ENCODE results near the gene SNAPC1. TPM values are rescaled to one million over a fixed set of nuclear protein-coding genes. Genes with fewer than 3 reads are reported as not detected.

The SNAPC1 gene
- total RNA-seq, 4 donors from 2014 or later, result 1.7 to 9.9 (median 3.0) TPM

DNA sequence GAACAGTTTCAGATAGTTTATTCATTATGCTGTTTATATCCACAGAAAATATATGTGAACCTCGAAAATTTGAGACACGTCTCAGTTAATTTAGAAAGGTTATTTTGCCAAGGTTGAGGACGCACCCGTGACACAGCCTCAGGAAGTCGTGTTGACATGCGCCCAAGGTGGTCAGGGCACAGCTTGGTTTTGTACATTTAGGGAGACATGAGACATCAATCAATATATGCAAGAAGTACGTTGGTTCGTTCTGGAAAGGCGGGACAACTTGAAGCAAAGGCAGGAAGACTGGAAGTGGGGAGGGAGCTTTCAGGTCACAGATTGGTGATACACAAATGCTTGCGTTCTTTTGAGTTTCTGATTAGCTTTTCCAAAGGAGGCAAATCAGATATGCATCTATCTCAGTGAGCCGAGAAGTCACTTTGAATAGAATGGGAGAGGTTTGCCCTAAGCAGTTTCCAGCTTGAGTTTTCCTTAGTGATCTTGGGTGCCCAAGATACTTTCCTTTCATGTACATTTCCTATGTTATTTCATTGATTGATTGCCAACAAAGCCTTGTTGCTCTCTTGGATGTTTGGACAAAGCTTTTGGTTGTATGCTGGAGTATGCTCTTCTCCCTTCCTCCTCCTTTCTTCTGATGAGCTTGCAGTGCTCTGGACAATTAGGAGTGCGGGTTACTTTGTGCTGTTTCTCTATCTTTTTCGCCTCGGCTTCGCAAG, 3.2 kb downstream of the SNAPC1 start:
- H3K27me3 ChIP-seq, result no peaks in the 10 kb centered on the region
- no peak overlapping the region for H3K27ac ChIP-seq
- H3K4me3 ChIP-seq, result no peak overlapping the region
- no peak for TF ChIP-seq POLR2A (IDR thresholded peaks at IDR 0.05)
- TF ChIP-seq, protein P1, sequence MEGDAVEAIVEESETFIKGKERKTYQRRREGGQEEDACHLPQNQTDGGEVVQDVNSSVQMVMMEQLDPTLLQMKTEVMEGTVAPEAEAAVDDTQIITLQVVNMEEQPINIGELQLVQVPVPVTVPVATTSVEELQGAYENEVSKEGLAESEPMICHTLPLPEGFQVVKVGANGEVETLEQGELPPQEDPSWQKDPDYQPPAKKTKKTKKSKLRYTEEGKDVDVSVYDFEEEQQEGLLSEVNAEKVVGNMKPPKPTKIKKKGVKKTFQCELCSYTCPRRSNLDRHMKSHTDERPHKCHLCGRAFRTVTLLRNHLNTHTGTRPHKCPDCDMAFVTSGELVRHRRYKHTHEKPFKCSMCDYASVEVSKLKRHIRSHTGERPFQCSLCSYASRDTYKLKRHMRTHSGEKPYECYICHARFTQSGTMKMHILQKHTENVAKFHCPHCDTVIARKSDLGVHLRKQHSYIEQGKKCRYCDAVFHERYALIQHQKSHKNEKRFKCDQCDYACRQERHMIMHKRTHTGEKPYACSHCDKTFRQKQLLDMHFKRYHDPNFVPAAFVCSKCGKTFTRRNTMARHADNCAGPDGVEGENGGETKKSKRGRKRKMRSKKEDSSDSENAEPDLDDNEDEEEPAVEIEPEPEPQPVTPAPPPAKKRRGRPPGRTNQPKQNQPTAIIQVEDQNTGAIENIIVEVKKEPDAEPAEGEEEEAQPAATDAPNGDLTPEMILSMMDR (IDR thresholded peaks at IDR 0.05), result no peak
- H3K4me1 ChIP-seq, result peaks cover 0 to 24% (median 0%) of the 10 kb centered on the region in 4 donors
- no peak for DNase-seq
- H3K9me3 ChIP-seq, result no peaks in the 10 kb centered on the region
- peaks cover 0 to 25% (median 0%) of the 10 kb centered on the region in 3 donors for H3K36me3 ChIP-seq

GRCh38 chr14:61766151-61766550, 3.9 kb downstream of the SNAPC1 start:
- H3K9me3 ChIP-seq, result no peaks in the 10 kb centered on the region
- H3K36me3 ChIP-seq, result peaks cover 0 to 33% (median 0%) of the 10 kb centered on the region in 3 donors
- peaks cover 0 to 24% (median 0%) of the 10 kb centered on the region in 4 donors for H3K4me1 ChIP-seq
- no peak overlapping the region for H3K4me3 ChIP-seq
- no peak for DNase-seq
- H3K27me3 ChIP-seq, result no peaks in the 10 kb centered on the region
- H3K27ac ChIP-seq, result no peak overlapping the region
- TF ChIP-seq, protein P1 (IDR thresholded peaks at IDR 0.05), result no peak

DNA sequence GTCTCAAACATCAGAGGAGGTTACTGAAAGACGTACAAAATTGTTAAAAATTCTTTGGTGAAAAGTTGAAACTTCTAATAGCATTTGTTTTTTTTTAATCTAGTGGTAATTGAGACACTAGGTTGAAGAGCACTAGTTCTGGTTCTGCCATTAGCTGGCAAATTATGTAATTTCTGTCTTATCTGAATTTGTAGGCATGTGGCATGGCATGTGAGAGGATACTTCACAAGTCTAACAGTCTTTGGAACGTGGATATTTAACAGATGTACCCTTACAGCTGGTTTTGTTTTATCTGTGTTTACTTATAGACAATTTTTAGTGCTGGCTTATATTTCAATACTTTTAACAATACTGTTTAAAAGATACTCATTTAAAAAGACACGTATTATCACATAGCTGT, 6.0 kb downstream of the SNAPC1 start:
- Histone ChIP-seq H3K4me1 (peaks cover 0 to 17% (median 0%) of the 10 kb centered on the region in 4 donors), H3K27ac (no peak overlapping the region)

GRCh38 chr14:61769893-61770292, 7.7 kb downstream of the SNAPC1 start:
- no peak for DNase-seq
- Histone ChIP-seq H3K4me1 (peaks cover 0 to under 1% (median 0%) of the 10 kb centered on the region in 4 donors), H3K9me3 (no peaks in the 10 kb centered on the region), H3K27me3 (no peaks in the 10 kb centered on the region), H3K4me3 (no peak overlapping the region), H3K27ac (no peak overlapping the region), H3K36me3 (peaks cover 0 to 60% (median 0%) of the 10 kb centered on the region in 3 donors)
- TF ChIP-seq POLR2A (IDR thresholded peaks at IDR 0.05), result no peak
- TF ChIP-seq, protein P1 (IDR thresholded peaks at IDR 0.05), result no peak

More for the DNA sequence above, 6.0 kb downstream of the SNAPC1 start:
- Histone ChIP-seq H3K36me3 (peaks cover 0 to 48% (median 0%) of the 10 kb centered on the region in 3 donors), H3K9me3 (no peaks in the 10 kb centered on the region), H3K4me3 (no peak overlapping the region), H3K27me3 (no peaks in the 10 kb centered on the region)
- no peak for DNase-seq
- TF ChIP-seq POLR2A (IDR thresholded peaks at IDR 0.05), result no peak
- TF ChIP-seq, protein P1 (IDR thresholded peaks at IDR 0.05), result no peak

DNA sequence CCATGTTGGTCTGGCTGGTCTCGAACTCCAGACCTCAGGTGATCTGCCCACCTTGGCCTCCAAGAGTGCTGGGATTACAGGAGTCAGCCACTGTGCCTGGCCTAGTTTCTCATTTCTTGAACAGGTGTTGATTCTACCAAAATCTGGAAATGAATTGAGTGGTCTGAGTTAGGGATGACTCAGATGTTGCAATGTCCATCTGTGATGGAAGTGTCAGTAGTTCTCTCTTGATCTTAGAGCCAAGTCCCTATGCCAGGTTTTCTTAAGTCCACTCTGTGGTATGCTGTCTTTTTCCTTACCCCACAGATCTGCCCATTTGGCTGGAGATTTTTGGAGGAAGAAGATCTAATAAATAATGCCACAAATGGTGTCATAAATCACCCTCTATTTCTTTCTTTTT, 12.6 kb downstream of the SNAPC1 start:
- H3K4me1 ChIP-seq, result no peaks in the 10 kb centered on the region
- H3K9me3 ChIP-seq, result no peaks in the 10 kb centered on the region
- no peak for TF ChIP-seq POLR2A (IDR thresholded peaks at IDR 0.05)
- TF ChIP-seq, protein P1 (IDR thresholded peaks at IDR 0.05), result no peak
- no peak for DNase-seq
- H3K4me3 ChIP-seq, result no peak overlapping the region
- no peaks in the 10 kb centered on the region for H3K27me3 ChIP-seq
- H3K36me3 ChIP-seq, result peaks cover 0 to 63% (median 0%) of the 10 kb centered on the region in 3 donors
- H3K27ac ChIP-seq, result no peak overlapping the region

All from Peyer's patch (tissue), 4 donors.